Measurements from ENCODE around the gene COX5A.

- TF ChIP-seq, protein P1, sequence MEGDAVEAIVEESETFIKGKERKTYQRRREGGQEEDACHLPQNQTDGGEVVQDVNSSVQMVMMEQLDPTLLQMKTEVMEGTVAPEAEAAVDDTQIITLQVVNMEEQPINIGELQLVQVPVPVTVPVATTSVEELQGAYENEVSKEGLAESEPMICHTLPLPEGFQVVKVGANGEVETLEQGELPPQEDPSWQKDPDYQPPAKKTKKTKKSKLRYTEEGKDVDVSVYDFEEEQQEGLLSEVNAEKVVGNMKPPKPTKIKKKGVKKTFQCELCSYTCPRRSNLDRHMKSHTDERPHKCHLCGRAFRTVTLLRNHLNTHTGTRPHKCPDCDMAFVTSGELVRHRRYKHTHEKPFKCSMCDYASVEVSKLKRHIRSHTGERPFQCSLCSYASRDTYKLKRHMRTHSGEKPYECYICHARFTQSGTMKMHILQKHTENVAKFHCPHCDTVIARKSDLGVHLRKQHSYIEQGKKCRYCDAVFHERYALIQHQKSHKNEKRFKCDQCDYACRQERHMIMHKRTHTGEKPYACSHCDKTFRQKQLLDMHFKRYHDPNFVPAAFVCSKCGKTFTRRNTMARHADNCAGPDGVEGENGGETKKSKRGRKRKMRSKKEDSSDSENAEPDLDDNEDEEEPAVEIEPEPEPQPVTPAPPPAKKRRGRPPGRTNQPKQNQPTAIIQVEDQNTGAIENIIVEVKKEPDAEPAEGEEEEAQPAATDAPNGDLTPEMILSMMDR (IDR thresholded peaks at IDR 0.05 in 2 of 3, conservative IDR thresholded peaks at IDR 0.05 in 1 of 3; ENCODE audit: borderline replicate concordance in 1 of 3, insufficient read depth in 1 of 3, low read depth in 2 of 3, low read length in 2 of 3) = no peak
- TF ChIP-seq POLR2AphosphoS5 (IDR thresholded peaks at IDR 0.05; ENCODE audit: low read depth, low read length) (no peak), EZH2phosphoT487 (IDR thresholded peaks at IDR 0.05; ENCODE audit: borderline replicate concordance) (no peak)
Observed at GRCh38 chr15:74892313-74892712, 45.6 kb downstream of the COX5A start.
